HEK293T (cell line): ENCODE results near the gene TMEM117.
A peak's percentile ranks its signal among the peaks of the same experiment; 100 is the strongest.

Source experiments
- CTCF ChIA-PET: fragments of 350-600 bp; formaldehyde crosslinking; extraction: SDS; loops from one replicate; lab custom pipeline; 2021; ENCODE audit warnings: antibody characterized with exemption, inconsistent platforms; lab: Yijun Ruan, JAX
- POLR2A ChIA-PET: fragments of 350-600 bp; formaldehyde crosslinking; extraction: SDS; loops from one replicate; lab custom pipeline; 2020; ENCODE audit warnings: antibody characterized with exemption, inconsistent platforms; lab: Yijun Ruan, JAX
- DNase-seq: peaks from one replicate; pipeline ENCODE4 v3.0.0; 2012; ENCODE audit warnings: mixed read lengths; ENCODE audit errors: extremely low spot score
- ARNT ChIP-seq: fragments of 450-650 bp; IDR thresholded peaks from 2 replicates; pipeline ENCODE4 v1.6.1; 2017; ENCODE audit warnings: mild to moderate bottlenecking
- BHLHE40 ChIP-seq: fragments of 450-650 bp; IDR thresholded peaks from 2 replicates; pipeline ENCODE4 v1.6.1; 2016; ENCODE audit warnings: mild to moderate bottlenecking, moderate library complexity, borderline replicate concordance
- CTBP1 ChIP-seq: fragments of 450-650 bp; IDR thresholded peaks from 2 replicates; pipeline ENCODE4 v1.6.1; 2016; ENCODE audit warnings: borderline replicate concordance
- ELF4 ChIP-seq: fragments of 450-650 bp; IDR thresholded peaks from 2 replicates; pipeline ENCODE4 v1.6.1; 2017; ENCODE audit warnings: antibody characterized with exemption
- FOXA1 ChIP-seq: fragments of 450-650 bp; IDR thresholded peaks from 2 replicates; pipeline ENCODE4 v1.6.1; 2016; ENCODE audit warnings: mild to moderate bottlenecking
- FOXK2 ChIP-seq: fragments of 450-650 bp; IDR thresholded peaks from 2 replicates; pipeline ENCODE4 v1.6.1; 2016; ENCODE audit warnings: mild to moderate bottlenecking
- FOXM1 ChIP-seq: fragments of 450-650 bp; IDR thresholded peaks from 2 replicates; pipeline ENCODE4 v1.6.1; 2017; ENCODE audit warnings: mild to moderate bottlenecking, borderline replicate concordance
- HDGF ChIP-seq: fragments of 450-650 bp; IDR thresholded peaks from 2 replicates; pipeline ENCODE4 v1.6.1; 2017; ENCODE audit warnings: antibody characterized with exemption, borderline replicate concordance
- L3MBTL2 ChIP-seq: fragments of 450-650 bp; conservative IDR thresholded peaks from 2 replicates; pipeline ENCODE4 v1.6.1; 2016; ENCODE audit warnings: mild to moderate bottlenecking
- LEF1 ChIP-seq: fragments of 450-650 bp; IDR thresholded peaks from 2 replicates; pipeline ENCODE4 v1.6.1; 2017; ENCODE audit warnings: mild to moderate bottlenecking, borderline replicate concordance
- NFRKB ChIP-seq: fragments of 450-650 bp; IDR thresholded peaks from 2 replicates; pipeline ENCODE4 v1.6.1; 2016; ENCODE audit warnings: mild to moderate bottlenecking, moderate library complexity
- PKNOX1 ChIP-seq: fragments of 450-650 bp; IDR thresholded peaks from 2 replicates; pipeline ENCODE4 v1.6.1; 2016
- SP1 ChIP-seq: fragments of 450-650 bp; IDR thresholded peaks from 2 replicates; pipeline ENCODE4 v1.6.1; 2017
- SUZ12 ChIP-seq: fragments of 450-650 bp; IDR thresholded peaks from 2 replicates; pipeline ENCODE4 v1.6.1; 2016; ENCODE audit warnings: mild to moderate bottlenecking
- TARDBP ChIP-seq: fragments of 450-650 bp; IDR thresholded peaks from 2 replicates; pipeline ENCODE4 v1.6.1; 2016
- ZNF384 ChIP-seq: fragments of 450-650 bp; IDR thresholded peaks from 2 replicates; pipeline ENCODE4 v1.6.1; 2016

TMEM117 gene

GRCh38 chr12:43931187-43931586, 95.3 kb downstream of the TMEM117 start:
- POLR2A ChIA-PET, result no interaction called here

GRCh38 chr12:43935581-43935980, 99.7 kb downstream of the TMEM117 start:
- TF ChIP-seq FOXA1 (no peak), TARDBP (no peak), FOXM1 (no peak), SUZ12 (no peak), LEF1 (no peak), ZNF384 (no peak), CTBP1 (no peak), NFRKB (no peak), BHLHE40 (no peak)
- POLR2A ChIA-PET, result no interaction called here
- DNase-seq, result no peak
- CTCF ChIA-PET, result no interaction called here

More at GRCh38 chr12:43931187-43931586, 95.3 kb downstream of the TMEM117 start:
- no peak for TF ChIP-seq TARDBP
- CTCF ChIA-PET, result no interaction called here
- DNase-seq, result no peak

GRCh38 chr12:43937947-43938346, 102.1 kb downstream of the TMEM117 start:
- ChIA-PET POLR2A (no interaction called here), CTCF (no interaction called here)
- TF ChIP-seq SP1 (no peak), SUZ12 (no peak), ZNF384 (no peak), ARNT (no peak), NFRKB (no peak)
- DNase-seq, result peak; percentile 33

GRCh38 chr12:43942379-43942778, 106.5 kb downstream of the TMEM117 start:
- TF ChIP-seq LEF1, result no peak
- no peak for DNase-seq
- CTCF ChIA-PET, result no interaction called here

GRCh38 chr12:43945983-43946382, 110.1 kb downstream of the TMEM117 start:
- ChIA-PET POLR2A (no interaction called here), CTCF (no interaction called here)
- TF ChIP-seq SP1 (no peak), LEF1 (no peak), ZNF384 (no peak), NFRKB (no peak), FOXK2 (no peak), TARDBP (no peak), SUZ12 (no peak), BHLHE40 (no peak), FOXM1 (no peak), HDGF (no peak), PKNOX1 (no peak), ELF4 (no peak), FOXA1 (no peak), ARNT (no peak), L3MBTL2 (no peak), CTBP1 (no peak)
- no peak for DNase-seq

More at GRCh38 chr12:43942379-43942778, 106.5 kb downstream of the TMEM117 start:
- POLR2A ChIA-PET, result no interaction called here

GRCh38 chr12:43951286-43951685, 115.4 kb downstream of the TMEM117 start:
- CTCF ChIA-PET, result no interaction called here
- no peak for TF ChIP-seq NFRKB
- no peak for TF ChIP-seq L3MBTL2
- TF ChIP-seq ZNF384, result no peak
- TF ChIP-seq SP1, result no peak
- TF ChIP-seq FOXK2, result no peak
- TF ChIP-seq ARNT, result no peak
- no peak for TF ChIP-seq SUZ12
- no peak for DNase-seq

GRCh38 chr12:43957732-43958372, 122.0 kb downstream of the TMEM117 start:
- CTCF ChIA-PET, result interaction anchor here (0.7 kb wide), 1 partner anchor 451 kb away, joined by 3 read pairs; no protein-coding TSS in a partner anchor
- POLR2A ChIA-PET, result no interaction called here
- TF ChIP-seq ARNT, result no peak
- no peak for TF ChIP-seq CTBP1
- TF ChIP-seq ZNF384, result no peak
- no peak for TF ChIP-seq FOXM1
- no peak for TF ChIP-seq NFRKB
- TF ChIP-seq PKNOX1, result no peak
- TF ChIP-seq SP1, result no peak
- TF ChIP-seq FOXA1, result no peak
- no peak for TF ChIP-seq SUZ12
- TF ChIP-seq FOXK2, result no peak
- no peak for TF ChIP-seq ELF4
- TF ChIP-seq TARDBP, result no peak
- no peak for TF ChIP-seq HDGF
- TF ChIP-seq BHLHE40, result no peak
- TF ChIP-seq LEF1, result no peak
- TF ChIP-seq L3MBTL2, result no peak
- peak; percentile 46 for DNase-seq

More at GRCh38 chr12:43951286-43951685, 115.4 kb downstream of the TMEM117 start:
- POLR2A ChIA-PET, result no interaction called here
